ENCODE data around the gene TK1.

TK1 gene

GRCh38 chr17:78219396-78220150 is 32.7 kb upstream of the TK1 start:
- DNase-seq: no peak

GRCh38 chr17:78214706-78215061 is 27.8 kb upstream of the TK1 start:
- DNase-seq: no peak

GRCh38 chr17:78214016-78214705 is 27.3 kb upstream of the TK1 start, which contains the start of gene BIRC5:
BIRC5 (plus strand) TSS chr17:78214253; CDS start chr17:78214317, 64 bp downstream.
- DNase-seq: peak in 1 of 2 experiments; percentile 15

- DNase-seq: no peak
Observed at GRCh38 chr17:78211032-78211431, 24.2 kb upstream of the TK1 start.

- peak in 1 of 2 experiments; percentile 22 for DNase-seq
Observed at GRCh38 chr17:78210111-78210510, 23.3 kb upstream of the TK1 start.

- no peak for DNase-seq
Observed at GRCh38 chr17:78208486-78208885, 21.6 kb upstream of the TK1 start.

- no peak for DNase-seq
Observed at GRCh38 chr17:78206298-78206697, 19.4 kb upstream of the TK1 start.

- no peak for DNase-seq
Observed at GRCh38 chr17:78205124-78205775, 18.4 kb upstream of the TK1 start.

- DNase-seq: no peak
Observed at GRCh38 chr17:78204387-78205123, 17.7 kb upstream of the TK1 start.

- no peak for DNase-seq
Observed at GRCh38 chr17:78202666-78203065, 15.8 kb upstream of the TK1 start.

GRCh38 chr17:78200451-78200850 is 13.6 kb upstream of the TK1 start:
- no peak for DNase-seq

- peak in 1 of 2 experiments; percentile 61 for DNase-seq
Observed at GRCh38 chr17:78197147-78197832, 10.4 kb upstream of the TK1 start.

- DNase-seq: no peak
Observed at GRCh38 chr17:78196716-78197115, 9.9 kb upstream of the TK1 start.

- no peak for DNase-seq
Observed at GRCh38 chr17:78185981-78186691, 716 bp downstream of the TK1 start.

GRCh38 chr17:78184868-78185267 is 2.0 kb downstream of the TK1 start:
- DNase-seq: no peak

- no peak for DNase-seq
Observed at GRCh38 chr17:78184351-78184750, 2.5 kb downstream of the TK1 start.

- no peak for DNase-seq
Observed at GRCh38 chr17:78183916-78184315, 2.9 kb downstream of the TK1 start.

GRCh38 chr17:78182504-78182903 is 4.3 kb downstream of the TK1 start:
- no peak for DNase-seq

GRCh38 chr17:78180508-78180907 is 6.3 kb downstream of the TK1 start:
- DNase-seq: no peak

GRCh38 chr17:78180083-78180482 is 6.8 kb downstream of the TK1 start:
- DNase-seq: no peak

GRCh38 chr17:78179372-78179771 is 7.5 kb downstream of the TK1 start:
- no peak for DNase-seq

- DNase-seq: no peak
Observed at GRCh38 chr17:78176548-78177025, 10.3 kb downstream of the TK1 start.

All from cerebellar nuclear complex (tissue), 1 donor.